Endodermal cell (in vitro differentiated cells): ENCODE results near the gene ACAP3. TPM values are rescaled to one million over a fixed set of nuclear protein-coding genes. Genes with fewer than 3 reads are reported as not detected.

Experiments used
- DNase-seq: peaks from one replicate; pipeline ENCODE4 v3.0.0-alpha.2; 2017
- H3K27ac ChIP-seq: 2 replicates; pipeline ENCODE4 v1.5.1; 2013; ENCODE audit warnings: mild to moderate bottlenecking, low read depth, low read length, moderate library complexity
- H3K27me3 ChIP-seq: 2 replicates; pipeline ENCODE4 v1.6.1; 2013; ENCODE audit warnings: mild to moderate bottlenecking, low read length, moderate library complexity; ENCODE audit not compliant: insufficient read depth, control insufficient read depth, poor library complexity, severe bottlenecking
- H3K36me3 ChIP-seq: 2 replicates; pipeline ENCODE4 v1.7.0; 2013; ENCODE audit warnings: mild to moderate bottlenecking, low read length, moderate library complexity; ENCODE audit not compliant: control insufficient read depth, insufficient read depth
- H3K4me1 ChIP-seq: one replicate; pipeline ENCODE4 v1.7.0; 2013; ENCODE audit warnings: low read length; ENCODE audit not compliant: control insufficient read depth, insufficient read depth
- H3K4me3 ChIP-seq: 2 replicates; pipeline ENCODE4 v1.5.1; 2013; ENCODE audit warnings: mild to moderate bottlenecking, low read length, moderate library complexity
- H3K9ac ChIP-seq: 2 replicates; pipeline ENCODE4 v1.6.1; 2013; ENCODE audit warnings: mild to moderate bottlenecking, low read length, moderate library complexity; ENCODE audit not compliant: poor library complexity, severe bottlenecking; ENCODE audit errors: extremely low read depth
- H3K9me3 ChIP-seq: 2 replicates; pipeline ENCODE4 v1.6.1; 2013; ENCODE audit warnings: mild to moderate bottlenecking, low read length, moderate library complexity; ENCODE audit not compliant: control insufficient read depth
- H3K27ac Mint-ChIP-seq: 2 replicates; pipeline ENCODE4 v1.8.0; 2020; ENCODE audit warnings: mixed read lengths
- H3K27me3 Mint-ChIP-seq: 2 replicates; pipeline ENCODE4 v1.8.0; 2021; ENCODE audit warnings: mild to moderate bottlenecking, mixed read lengths; ENCODE audit not compliant: insufficient read depth
- H3K36me3 Mint-ChIP-seq: 2 replicates; pipeline ENCODE4 v1.8.0; 2020; ENCODE audit warnings: low read depth, mixed read lengths
- H3K4me1 Mint-ChIP-seq: 2 replicates; pipeline ENCODE4 v1.8.0; 2020; ENCODE audit warnings: mixed read lengths
- H3K4me3 Mint-ChIP-seq: 2 replicates; pipeline ENCODE4 v1.8.0; 2020; ENCODE audit warnings: mild to moderate bottlenecking, moderate library complexity, mixed read lengths
- H3K9me3 Mint-ChIP-seq: 2 replicates; pipeline ENCODE4 v1.8.0; 2020; ENCODE audit warnings: mild to moderate bottlenecking, mixed read lengths
- CTCF ChIP-seq: fragments of 200-600 bp; sonication (generic); conservative IDR thresholded peaks from 2 replicates; pipeline ENCODE4 v1.5.0; 2021; ENCODE audit warnings: antibody characterized with exemption, mild to moderate bottlenecking
- WGBS, 2 experiments: methylation state at CpG; one replicate each; pipeline versions ENCODE4 v1.1.5 to v1.1.7; 2013; ENCODE audit warnings: missing lambda C conversion rate in 2 of 2, mixed read lengths in 1 of 2; ENCODE audit not compliant: insufficient coverage in 1 of 2, insufficient read length in 1 of 2; 5-methylcytosine and 5-hydroxymethylcytosine counted together
- total RNA-seq, 2 donors: library from RNA; stranded (reverse); fragmentation: NEBNext Ultra II Directional in 1 of 2; extraction: Animal tissue kit (Norgen Biotek cat#: 25700) in 1 of 2; gene quantifications; 2 replicates in 1 of 2; 3 replicates in 1 of 2; pipeline ENCODE4 v1.2.1, GENCODE V29; 2021

ACAP3 gene
- total RNA-seq, 2 donors from 2014 or later = 36.8 to 43.5 TPM

- WGBS, 2 experiments = 94 to 97% methylated on average over 8 to 16 of the region's 17 CpGs
- Mint-ChIP-seq H3K9me3 (no peaks in the 10 kb centered on the region), H3K36me3 (no peaks in the 10 kb centered on the region), H3K4me1 (peaks cover 2% of the 10 kb centered on the region), H3K27me3 (peaks cover 3% of the 10 kb centered on the region), H3K4me3 (no peak overlapping the region), H3K27ac (no peak overlapping the region)
- H3K36me3 ChIP-seq = no peaks in the 10 kb centered on the region
- peaks cover 5% of the 10 kb centered on the region for H3K4me1 ChIP-seq
- no peak overlapping the region for H3K9ac ChIP-seq
- no peak overlapping the region for H3K4me3 ChIP-seq
- no peaks in the 10 kb centered on the region for H3K27me3 ChIP-seq
- H3K9me3 ChIP-seq = no peaks in the 10 kb centered on the region
- no peak for TF ChIP-seq CTCF
- DNase-seq = no peak
- no peak overlapping the region for H3K27ac ChIP-seq
Measured at GRCh38 chr1:1279028-1279427, 28.7 kb downstream of the ACAP3 start.

GRCh38 chr1:1278620-1279019, 29.1 kb downstream of the ACAP3 start:
- WGBS, 2 experiments = 93 to 95% methylated on average over 10 to 13 of the region's 13 CpGs
- Mint-ChIP-seq H3K27me3 (peaks cover 3% of the 10 kb centered on the region), H3K36me3 (no peaks in the 10 kb centered on the region), H3K9me3 (no peaks in the 10 kb centered on the region), H3K4me3 (no peak overlapping the region), H3K4me1 (peaks cover 2% of the 10 kb centered on the region), H3K27ac (no peak overlapping the region)
- Histone ChIP-seq H3K9me3 (no peaks in the 10 kb centered on the region), H3K27ac (no peak overlapping the region), H3K27me3 (no peaks in the 10 kb centered on the region), H3K9ac (no peak overlapping the region), H3K4me3 (no peak overlapping the region), H3K4me1 (peaks cover 5% of the 10 kb centered on the region), H3K36me3 (no peaks in the 10 kb centered on the region)
- no peak for DNase-seq
- TF ChIP-seq CTCF = no peak

- Histone ChIP-seq H3K27ac (no peak overlapping the region), H3K9me3 (no peaks in the 10 kb centered on the region), H3K9ac (no peak overlapping the region), H3K27me3 (no peaks in the 10 kb centered on the region), H3K36me3 (peaks cover 6% of the 10 kb centered on the region), H3K4me1 (peaks cover 5% of the 10 kb centered on the region), H3K4me3 (no peak overlapping the region)
- no peak overlapping the region for H3K27ac Mint-ChIP-seq
- peaks cover 13% of the 10 kb centered on the region for H3K36me3 Mint-ChIP-seq
- no peak for DNase-seq
- H3K4me3 Mint-ChIP-seq = no peak overlapping the region
- 95% methylated on average over 9 of the region's 9 CpGs for WGBS, 2 experiments
- no peaks in the 10 kb centered on the region for H3K9me3 Mint-ChIP-seq
- TF ChIP-seq CTCF = no peak
- H3K27me3 Mint-ChIP-seq = peaks cover 3% of the 10 kb centered on the region
- H3K4me1 Mint-ChIP-seq = peaks cover 14% of the 10 kb centered on the region
Measured at GRCh38 chr1:1275836-1276235, 31.9 kb downstream of the ACAP3 start.
